GM19395 (cell line): ENCODE data around the gene PRDM13.
"Not testable (repeated sequence)": the region's sequence is repeated elsewhere in the genome, so short reads cannot be mapped to it uniquely, and the experiment has no call there.

Experiments
- ATAC-seq: cut with Tn5 transposase; IDR thresholded peaks from one replicate; pipeline ENCODE4 v1.9.1; 2021; ENCODE audit warnings: mild to moderate bottlenecking, moderate library complexity; ENCODE audit not compliant: unreplicated experiment

PRDM13 gene

DNA sequence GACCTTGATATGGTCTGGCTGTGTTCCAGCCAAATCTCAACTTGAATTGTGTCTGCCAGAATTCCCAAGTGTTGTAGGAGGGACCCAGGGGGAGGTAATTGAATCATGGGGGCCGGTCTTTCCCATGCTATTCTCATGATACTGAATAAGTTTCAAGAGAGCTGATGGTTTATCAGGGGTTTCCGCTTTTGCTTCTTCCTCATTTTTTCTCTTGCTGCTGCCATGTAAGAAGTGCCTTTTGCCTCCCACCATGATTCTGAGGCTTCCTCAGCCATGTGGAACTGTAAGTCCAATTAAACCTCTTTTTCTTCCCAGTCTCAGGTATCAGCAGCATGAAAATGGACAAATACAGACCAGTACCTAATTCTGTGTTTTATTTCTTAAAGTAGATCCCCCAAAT lies 15.4 kb downstream of the PRDM13 start:
- ATAC-seq: not testable (repeated sequence)

DNA sequence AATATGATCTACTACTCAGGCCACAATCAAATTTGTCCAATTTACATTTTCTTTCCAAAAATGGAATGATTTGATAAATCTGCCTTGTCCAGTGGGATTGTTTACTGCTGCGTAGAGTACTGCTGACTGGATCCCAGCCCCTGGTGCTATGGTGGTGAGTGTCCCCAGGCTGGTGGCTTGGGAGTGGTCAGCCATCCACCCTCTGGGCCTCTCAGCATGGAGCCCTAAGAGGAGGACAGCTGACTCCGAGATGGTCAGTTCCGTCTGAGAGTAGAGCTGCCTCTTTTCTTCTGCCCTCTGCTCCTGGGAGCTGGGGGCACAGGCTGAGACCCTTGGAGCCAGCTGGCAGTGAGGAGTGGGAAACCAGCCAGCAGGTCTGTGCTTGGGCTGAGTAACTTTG lies 22.7 kb downstream of the PRDM13 start:
- no peak for ATAC-seq

DNA sequence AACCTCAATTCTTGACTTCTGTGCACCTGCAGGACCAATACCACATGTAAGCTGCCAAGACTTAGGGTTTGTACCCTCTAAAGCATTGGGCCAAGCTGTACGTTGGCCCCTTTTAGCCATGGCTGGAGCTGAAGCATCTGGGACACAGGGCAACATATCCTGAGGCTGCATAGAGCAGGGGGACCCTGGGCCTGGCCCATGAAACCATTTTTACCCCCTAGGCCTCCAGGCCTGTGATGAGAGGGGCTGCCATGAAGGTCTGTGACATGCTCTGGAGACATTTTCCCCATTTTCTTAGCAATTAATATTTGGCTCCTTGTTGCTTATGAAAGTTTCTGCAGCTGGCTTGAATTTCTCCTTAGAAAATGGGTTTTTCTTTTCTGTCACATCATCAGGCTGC lies 31.0 kb downstream of the PRDM13 start:
- ATAC-seq: no peak

DNA sequence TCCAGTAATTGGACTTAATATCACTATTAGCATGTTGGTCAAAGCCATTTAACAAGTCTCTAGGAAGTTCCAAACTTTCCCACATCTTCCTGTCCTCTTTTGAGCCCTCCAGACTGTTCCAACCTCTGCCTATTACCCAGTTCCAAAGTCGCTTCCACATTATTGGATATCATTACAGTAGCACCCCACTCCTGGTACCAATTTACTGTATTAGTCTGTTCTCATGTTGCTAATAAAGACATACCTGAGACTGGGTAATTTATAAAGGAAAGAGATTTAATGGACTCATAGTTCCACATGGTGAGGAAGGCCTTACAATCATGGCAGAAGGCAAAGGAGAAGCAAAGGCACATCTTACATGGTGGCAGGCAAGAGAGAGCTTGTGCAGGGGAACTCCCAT lies 31.7 kb downstream of the PRDM13 start:
- not testable (repeated sequence) for ATAC-seq

DNA sequence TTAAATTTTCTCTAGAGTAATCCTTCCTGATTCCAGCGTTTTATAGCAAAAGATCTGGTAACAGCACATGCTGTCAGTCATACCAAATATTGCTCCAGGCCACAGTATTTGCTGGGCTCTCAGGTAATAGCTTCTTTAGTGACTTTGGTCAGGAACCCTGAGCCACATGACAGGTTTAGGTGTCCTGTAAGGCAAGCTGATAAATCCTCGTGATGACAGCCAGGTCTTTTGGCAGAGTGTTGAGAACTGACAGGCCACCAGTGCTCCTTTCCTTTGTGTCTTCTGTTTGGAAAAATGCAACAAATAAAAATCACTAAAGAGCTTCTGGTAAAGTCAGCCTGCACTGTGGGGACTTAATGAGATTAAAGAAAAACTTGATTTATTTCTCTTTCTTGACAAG lies 34.6 kb downstream of the PRDM13 start:
- ATAC-seq: no peak

DNA sequence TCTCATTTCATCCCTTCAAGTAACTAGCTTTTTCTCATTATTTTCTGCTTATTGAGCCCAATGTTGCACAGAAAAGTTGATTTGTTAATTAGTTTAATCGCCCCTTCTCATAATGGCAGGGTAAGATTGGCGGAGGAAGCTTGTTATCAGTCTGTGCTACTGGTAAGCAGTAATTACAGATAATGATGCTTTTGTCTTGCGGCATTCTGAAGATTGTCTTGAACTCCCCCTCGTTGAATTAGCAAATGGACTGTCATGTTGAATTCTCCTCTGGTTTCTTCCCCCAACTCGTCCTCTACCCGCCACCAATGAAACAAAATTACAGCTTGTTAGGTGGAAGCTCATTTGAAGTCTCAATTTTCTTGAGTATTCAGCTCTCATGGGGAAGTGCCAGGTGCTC lies 39.4 kb downstream of the PRDM13 start:
- no peak for ATAC-seq

DNA sequence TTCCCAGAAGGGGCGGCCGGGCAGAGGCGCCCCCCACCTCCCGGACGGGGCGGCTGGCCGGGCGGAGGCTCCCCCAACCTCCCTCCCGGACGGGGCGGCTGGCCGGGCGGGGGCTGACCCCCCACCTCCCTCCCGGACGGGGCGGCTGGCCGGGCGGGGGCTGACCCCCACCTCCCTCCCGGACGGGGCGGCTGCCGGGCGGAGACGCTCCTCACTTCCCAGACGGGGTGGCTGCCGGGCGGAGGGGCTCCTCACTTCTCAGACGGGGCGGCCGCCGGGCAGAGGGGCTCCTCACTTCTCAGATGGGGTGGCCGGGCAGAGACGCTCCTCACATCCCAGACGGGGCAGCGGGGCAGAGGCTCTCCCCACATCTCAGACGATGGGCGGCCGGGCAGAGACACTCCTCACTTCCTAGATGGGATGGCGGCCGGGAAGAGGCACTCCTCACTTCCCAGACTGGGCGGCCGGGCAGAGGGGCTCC lies 43.5 kb downstream of the PRDM13 start:
- ATAC-seq: not testable (repeated sequence)

DNA sequence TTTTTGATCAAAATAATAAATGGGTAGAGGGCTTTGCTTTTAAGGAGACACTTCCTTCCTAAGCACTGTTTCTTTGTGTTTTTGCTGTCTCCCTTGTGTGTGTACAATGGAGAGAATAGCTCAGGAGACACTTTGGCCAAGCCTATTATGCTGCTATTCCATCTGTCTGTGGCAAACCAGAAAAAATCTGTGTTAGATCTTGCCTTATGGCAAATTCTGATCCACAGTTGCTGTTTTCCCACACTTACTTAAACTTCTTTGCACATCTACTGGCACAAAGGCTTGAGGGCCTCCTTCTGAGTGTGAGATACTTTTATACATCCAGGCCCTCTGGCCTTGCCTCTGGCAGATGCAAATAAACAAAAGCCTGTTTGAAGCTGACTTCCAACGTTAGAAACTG lies 53.6 kb downstream of the PRDM13 start:
- ATAC-seq: no peak

DNA sequence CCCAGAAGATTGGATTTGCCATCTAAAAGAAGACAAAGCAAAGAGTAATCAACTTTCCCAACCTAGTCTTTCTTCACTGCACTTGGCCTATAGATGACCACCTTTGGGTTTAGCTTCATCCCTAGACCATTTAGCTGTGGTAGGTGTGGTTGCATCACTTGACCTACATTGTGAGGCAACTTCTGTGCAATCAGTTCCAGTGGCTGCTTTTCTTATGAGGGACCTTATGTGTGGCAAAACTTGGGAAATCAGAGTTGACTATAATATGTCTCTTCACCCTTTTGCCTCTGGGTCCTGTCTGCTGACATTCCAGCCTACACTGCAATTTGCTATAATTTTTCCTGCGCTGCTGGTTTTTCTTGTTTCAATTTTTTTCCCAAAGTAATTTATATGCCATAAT lies 55.2 kb downstream of the PRDM13 start:
- ATAC-seq: no peak

DNA sequence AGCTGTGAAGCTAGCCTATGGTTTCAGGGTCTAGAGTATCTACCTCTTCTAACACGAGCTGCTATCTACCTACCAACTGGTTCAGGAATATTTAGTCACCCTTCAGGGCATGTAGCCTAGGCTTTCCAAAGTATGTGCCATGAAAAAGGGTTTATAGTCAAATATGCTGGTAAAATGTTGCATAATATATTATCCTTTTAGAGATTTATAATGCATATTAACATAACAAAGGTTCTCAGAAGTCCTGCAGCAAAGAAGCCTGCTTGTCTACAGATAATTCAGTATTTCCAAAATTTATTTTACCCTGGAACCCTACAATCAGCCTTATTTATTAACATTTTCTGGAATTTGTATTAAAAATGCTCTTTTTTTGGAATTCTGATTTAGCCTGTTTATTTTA lies 56.0 kb downstream of the PRDM13 start:
- no peak for ATAC-seq
